WI38 (cell line): ENCODE data around the gene AGO3.

Source experiments
- H3K4me3 ChIP-seq: 2 replicates; pipeline ENCODE4 v1.5.1; 2011; ENCODE audit warnings: low read depth, mild to moderate bottlenecking, control low read depth, low read length
- CTCF ChIP-seq: IDR thresholded peaks from 2 replicates; pipeline ENCODE4 v1.5.1; 2012; ENCODE audit warnings: low read depth, mild to moderate bottlenecking, control low read depth, low read length

AGO3 gene

DNA sequence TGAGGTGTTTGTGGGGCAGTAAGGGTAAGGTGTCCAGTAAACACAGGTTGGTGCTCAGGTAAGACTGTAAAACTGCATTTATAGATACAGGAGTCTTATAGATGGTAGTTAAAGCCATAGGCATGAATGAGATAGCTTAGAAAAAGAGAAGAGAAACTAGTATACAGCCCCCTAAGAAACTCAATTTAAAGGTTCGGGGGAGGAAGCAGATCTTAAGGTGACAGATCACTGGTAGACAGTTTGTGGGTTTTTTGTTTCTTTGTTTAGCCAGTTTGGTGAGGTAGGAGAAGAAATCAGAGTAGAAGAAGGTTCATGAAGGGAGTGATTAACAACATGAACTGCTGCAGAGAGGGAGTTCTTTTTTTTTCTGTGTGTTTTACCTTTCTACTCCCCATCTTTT is 6.1 kb upstream of the AGO3 start:
- no peak overlapping the region for H3K4me3 ChIP-seq
- TF ChIP-seq CTCF = no peak

- TF ChIP-seq CTCF = no peak
- no peak overlapping the region for H3K4me3 ChIP-seq
Measured at GRCh38 chr1:35925741-35926140, 5.2 kb upstream of the AGO3 start.

GRCh38 chr1:35927472-35927871 is 3.4 kb upstream of the AGO3 start:
- no peak for TF ChIP-seq CTCF
- no peak overlapping the region for H3K4me3 ChIP-seq

DNA sequence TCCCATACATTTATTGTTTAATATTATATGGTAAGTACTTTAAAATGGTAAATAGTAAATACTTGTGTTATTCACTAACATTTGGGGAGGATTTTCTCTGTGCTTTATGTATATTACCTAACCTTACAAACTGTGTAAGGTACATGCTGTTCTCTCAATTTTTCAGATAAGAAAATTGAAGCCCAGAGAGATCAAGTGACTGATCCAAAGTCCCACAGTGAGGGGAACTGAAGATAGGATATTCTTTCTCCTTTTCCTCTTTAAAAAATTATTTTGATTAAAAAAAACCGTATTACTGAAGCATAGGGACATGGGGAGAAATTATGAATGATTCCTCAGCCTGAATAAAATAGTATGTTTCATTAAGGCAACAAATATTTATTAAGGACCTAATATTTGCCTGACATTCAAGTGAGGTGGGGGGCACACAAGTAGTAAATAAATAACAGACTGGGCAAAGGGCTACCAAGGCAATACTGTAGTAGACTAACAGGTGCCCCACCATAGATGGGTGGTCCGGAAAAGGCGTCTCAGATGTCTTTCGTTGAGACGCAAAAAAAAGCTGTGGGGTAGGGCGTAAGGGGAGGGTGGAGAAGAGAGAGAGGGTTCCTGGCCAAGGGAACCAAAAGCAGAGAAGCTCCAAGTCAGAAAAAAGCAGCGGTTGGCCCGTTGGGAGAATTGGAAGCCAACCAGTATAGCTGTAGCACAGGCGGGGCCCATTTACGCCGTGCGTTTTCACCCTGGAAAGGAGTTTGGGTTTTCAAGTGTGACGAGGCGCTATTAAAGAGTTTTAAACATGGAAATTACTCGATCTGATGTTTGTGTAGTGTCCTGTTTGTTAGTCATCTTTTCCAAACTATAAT is 944 bp upstream of the AGO3 start:
- H3K4me3 ChIP-seq = peak overlapping the region; percentile 94

GRCh38 chr1:35931446-35932157 is 697 bp downstream of the AGO3 start:
- H3K4me3 ChIP-seq = peak overlapping the region; percentile 94
- no peak for TF ChIP-seq CTCF

More for the DNA sequence above, 944 bp upstream of the AGO3 start:
- TF ChIP-seq CTCF = no peak

DNA sequence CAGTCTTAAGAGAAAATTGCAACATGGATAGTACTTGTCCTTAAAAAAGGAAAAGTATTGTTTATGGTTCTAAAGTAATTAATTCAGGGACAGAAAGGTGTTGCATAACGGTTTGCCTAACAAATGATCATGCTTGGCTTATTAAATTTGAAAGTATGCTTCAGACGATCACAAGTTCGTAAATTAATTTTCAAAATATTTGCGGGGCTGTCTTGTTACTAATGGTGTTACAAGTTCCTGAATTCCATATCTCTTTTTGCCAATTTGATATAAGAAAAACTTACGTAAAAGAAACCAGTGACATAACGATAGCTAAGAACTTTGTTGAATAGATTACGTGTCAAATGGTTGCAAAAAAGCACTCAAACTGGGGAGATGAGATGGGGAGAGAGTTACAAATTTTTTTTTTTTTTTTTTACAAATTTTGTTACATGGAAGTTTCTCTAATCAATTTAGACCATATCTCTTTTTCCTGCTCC is 1.3 kb downstream of the AGO3 start:
- TF ChIP-seq CTCF = no peak
- peak overlapping the region; percentile 94 for H3K4me3 ChIP-seq

- no peak overlapping the region for H3K4me3 ChIP-seq
- TF ChIP-seq CTCF = no peak
Measured at GRCh38 chr1:35932941-35933340, 2.0 kb downstream of the AGO3 start.
